Heart left ventricle (tissue), 16 donors: ENCODE results near the gene SLC9A9. TPM values are rescaled to one million over a fixed set of nuclear protein-coding genes. Genes with fewer than 3 reads are reported as not detected.

ENCODE experiments used
- ATAC-seq, 4 donors: fragments of 200-7000 bp; cut with Tn5 transposase; one replicate each; pipeline ENCODE4 v1.9.1; 2020 to 2022; ENCODE audit warnings: moderate library complexity in 4 of 4, mild to moderate bottlenecking in 3 of 4, moderate number of reproducible peaks in 1 of 4
- DNase-seq, 5 donors: peaks; one replicate each; pipeline ENCODE4 v3.0.0-alpha.2; 2020
- H3K27ac ChIP-seq, 12 donors: fragments of 200-600 bp; sonication (generic) in 4 of 12; one replicate each; pipeline versions ENCODE4 v1.5.0 to v1.8.0; 2016 to 2022; ENCODE audit warnings: mild to moderate bottlenecking in 2 of 12
- H3K27me3 ChIP-seq, 9 donors: fragments of 200-600 bp; sonication (generic) in 2 of 9; one replicate each; pipeline versions ENCODE4 v1.5.1 to v1.8.0; 2016 to 2022; ENCODE audit warnings: mild to moderate bottlenecking in 3 of 9
- H3K36me3 ChIP-seq, 9 donors: fragments of 200-600 bp; sonication (generic) in 2 of 9; one replicate each; pipeline versions ENCODE4 v1.5.0 to v1.8.0; 2018 to 2022; ENCODE audit warnings: mild to moderate bottlenecking in 2 of 9
- H3K4me1 ChIP-seq, 12 donors: fragments of 200-600 bp; sonication (generic) in 4 of 12; one replicate each; pipeline versions ENCODE4 v1.5.0 to v1.8.0; 2016 to 2022; ENCODE audit warnings: mild to moderate bottlenecking in 3 of 12
- H3K4me3 ChIP-seq, 12 donors: fragments of 200-600 bp; sonication (generic) in 4 of 12; one replicate each; pipeline versions ENCODE4 v1.5.0 to v1.8.0; 2017 to 2022; ENCODE audit warnings: mild to moderate bottlenecking in 9 of 12, moderate library complexity in 4 of 12
- H3K9me3 ChIP-seq, 12 donors: fragments of 200-600 bp; sonication (generic) in 4 of 12; one replicate each; pipeline versions ENCODE4 v1.5.0 to v1.8.0; 2016 to 2022; ENCODE audit warnings: mild to moderate bottlenecking in 1 of 12
- POLR2A ChIP-seq, 2 donors: fragments of 450-650 bp; IDR thresholded peaks; one replicate each; pipeline ENCODE4 v1.6.1; 2017; ENCODE audit warnings: antibody characterized with exemption in 2 of 2, mild to moderate bottlenecking in 2 of 2, moderate library complexity in 2 of 2
- WGBS, 4 donors: extraction: QIAGEN DNeasy Blood & Tissue Kit in 2 of 4; methylation state at CpG; one replicate each; pipeline versions ENCODE4 v1.1.5 to v1.1.7; 2013 to 2018; 5-methylcytosine and 5-hydroxymethylcytosine counted together
- intact Hi-C, 10 donors: fragments of 100-400 bp; cut with DNase I; formaldehyde crosslinking; loops; one replicate each; pipeline versions ENCODE4 v1.11.1 to v1.14.2; 2022
- polyA plus RNA-seq, 2 donors: library from polyadenylated mRNA; stranded (reverse); fragments of 200-250 nt; gene quantifications; one replicate each; pipeline ENCODE4 v1.2.3, GENCODE V29; 2013
- total RNA-seq, 9 donors: library from RNA; depleted of rRNA in 2 of 9; stranded (reverse); fragments of >200 nt in 2 of 9; fragmentation: NEBNext Ultra II Directional in 3 of 9; extraction: Animal tissue kit (Norgen Biotek cat#: 25700) in 3 of 9; gene quantifications; one replicate each; pipeline versions ENCODE4 v1.1.0 to v1.2.4, GENCODE V29; 2016 to 2023
- TF ChIP-seq, protein P1 (sequence below), 12 donors: fragments of 200-600 bp; sonication (generic) in 4 of 12; IDR thresholded peaks; one replicate each; pipeline versions ENCODE4 v1.5.0 to v1.8.0; 2018 to 2022; ENCODE audit warnings: antibody characterized with exemption in 12 of 12, mild to moderate bottlenecking in 5 of 12
- donor health status: ischemic (EF 13 %, LVEDD 7.1; RV severe dilation, severe dysfunction).
- donor health status: healthy with polysubstance abuse.
- donor health status: DM: no; HTN: yes; CAD: no.
- donor health status: DM: no; HTN: no; CAD: no.
- donor health status: ischemic (EF 25% LVEDD 6.9; RV normal size, moderate dysfunction).
- donor health status: ischemic (EF 25% LVEDD 5.7; RV mildly dilated, moderate dysfunction).
- donor health status: healthy.
- donor health status: DM: yes; HTN: yes; CAD: no.
- donor health status: ischemic (EF 35%, LVEDD 5.7; RV mildly dilated, moderate dysfunction).
- donor health status: nonischemic (EF 11% LVEDD 7.7; RV severe dilation, severe dysfunction).
- donor health status: DM: yes; HTN: yes; CAD: no.
- donor health status: PGD.
- donor health status: ischemic (EF 29% LVEDD 5.4; RV normal size, mild dysfunction).
- donor health status: nonischemic (EF 23%, LVEDD 6.1; RV moderate dilation, normal function).

Gene SLC9A9
- total and polyA plus RNA-seq, 11 donors: 0.76 to 17.5 (median 3.3) TPM

DNA sequence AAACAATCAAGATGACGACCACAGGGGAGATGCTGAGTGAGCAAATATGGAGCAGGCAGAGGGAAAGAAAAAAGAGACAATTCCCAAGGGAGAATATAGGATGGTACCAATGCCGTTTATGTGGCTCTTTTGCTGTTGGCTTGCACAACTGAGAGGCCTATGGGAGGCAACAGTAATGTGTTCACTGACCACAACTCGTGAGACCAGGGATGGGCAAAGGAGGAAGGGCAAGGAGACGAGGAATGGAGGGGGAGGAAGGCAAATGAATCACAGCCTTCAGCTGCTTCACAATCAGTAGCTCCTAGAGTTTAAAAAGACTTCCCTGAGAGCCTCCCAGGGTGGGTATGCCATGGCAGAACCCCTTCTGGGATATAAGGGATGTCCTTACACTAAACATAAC, 131.5 kb downstream of the SLC9A9 start:
- ATAC-seq (no peak), DNase-seq (no peak)
- Histone ChIP-seq H3K4me3 (no peak overlapping the region), H3K4me1 (no peaks in the 10 kb centered on the region), H3K27ac (no peak overlapping the region), H3K27me3 (no peaks in the 10 kb centered on the region), H3K9me3 (no peaks in the 10 kb centered on the region), H3K36me3 (no peaks in the 10 kb centered on the region)
- intact Hi-C loops: no loop called here
- WGBS, 4 donors: 70 to 79% (median 75%) methylated on average over 4 of the region's 4 CpGs
- TF ChIP-seq POLR2A (IDR thresholded peaks at IDR 0.05): no peak
- TF ChIP-seq, protein P1, sequence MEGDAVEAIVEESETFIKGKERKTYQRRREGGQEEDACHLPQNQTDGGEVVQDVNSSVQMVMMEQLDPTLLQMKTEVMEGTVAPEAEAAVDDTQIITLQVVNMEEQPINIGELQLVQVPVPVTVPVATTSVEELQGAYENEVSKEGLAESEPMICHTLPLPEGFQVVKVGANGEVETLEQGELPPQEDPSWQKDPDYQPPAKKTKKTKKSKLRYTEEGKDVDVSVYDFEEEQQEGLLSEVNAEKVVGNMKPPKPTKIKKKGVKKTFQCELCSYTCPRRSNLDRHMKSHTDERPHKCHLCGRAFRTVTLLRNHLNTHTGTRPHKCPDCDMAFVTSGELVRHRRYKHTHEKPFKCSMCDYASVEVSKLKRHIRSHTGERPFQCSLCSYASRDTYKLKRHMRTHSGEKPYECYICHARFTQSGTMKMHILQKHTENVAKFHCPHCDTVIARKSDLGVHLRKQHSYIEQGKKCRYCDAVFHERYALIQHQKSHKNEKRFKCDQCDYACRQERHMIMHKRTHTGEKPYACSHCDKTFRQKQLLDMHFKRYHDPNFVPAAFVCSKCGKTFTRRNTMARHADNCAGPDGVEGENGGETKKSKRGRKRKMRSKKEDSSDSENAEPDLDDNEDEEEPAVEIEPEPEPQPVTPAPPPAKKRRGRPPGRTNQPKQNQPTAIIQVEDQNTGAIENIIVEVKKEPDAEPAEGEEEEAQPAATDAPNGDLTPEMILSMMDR (IDR thresholded peaks at IDR 0.05): no peak

DNA sequence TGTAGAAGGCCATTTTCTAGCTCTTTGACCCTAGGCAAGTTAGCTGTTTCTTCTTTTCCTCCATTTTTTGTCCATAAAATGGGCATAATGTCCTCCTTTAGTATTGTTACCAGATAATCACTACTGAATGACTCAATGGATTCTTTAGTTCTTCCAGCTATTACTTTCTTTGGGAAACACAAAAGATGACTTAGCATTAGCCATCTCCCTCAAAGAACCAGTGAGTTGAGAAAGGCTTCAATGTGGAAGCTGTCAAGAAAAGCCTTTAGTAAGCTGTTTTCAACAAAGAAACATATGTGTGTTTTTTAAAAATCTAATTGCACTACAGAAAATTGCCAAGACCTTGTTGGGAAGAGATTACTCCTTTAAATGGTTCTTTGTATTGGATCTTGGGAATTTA, 135.7 kb downstream of the SLC9A9 start:
- no peak for DNase-seq
- Histone ChIP-seq H3K27me3 (no peaks in the 10 kb centered on the region), H3K9me3 (no peaks in the 10 kb centered on the region), H3K4me1 (no peaks in the 10 kb centered on the region), H3K4me3 (no peak overlapping the region), H3K27ac (no peak overlapping the region), H3K36me3 (no peaks in the 10 kb centered on the region)
- intact Hi-C loops: no loop called here
- no peak for ATAC-seq
- no peak for TF ChIP-seq POLR2A (IDR thresholded peaks at IDR 0.05)
- TF ChIP-seq, protein P1 (IDR thresholded peaks at IDR 0.05): no peak

DNA sequence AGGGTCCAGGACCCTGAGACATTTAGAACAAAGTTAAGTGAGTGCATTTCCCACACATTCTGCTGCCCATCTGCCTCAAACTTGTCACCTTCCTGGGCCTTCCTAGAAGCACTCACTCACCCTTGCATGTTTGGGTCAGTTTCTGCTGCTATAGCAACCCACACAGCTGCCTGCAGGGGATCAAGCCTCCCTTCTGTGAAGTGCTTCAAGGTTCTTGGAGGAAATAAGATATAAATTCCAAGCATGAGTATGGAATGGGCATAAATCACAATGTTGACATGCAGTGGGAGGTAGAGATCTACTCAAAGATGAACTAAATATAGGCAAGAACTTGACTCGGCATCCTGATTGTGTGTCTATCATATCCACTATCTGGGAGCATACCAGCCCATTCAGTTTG, 140.4 kb downstream of the SLC9A9 start:
- TF ChIP-seq, protein P1 (IDR thresholded peaks at IDR 0.05): no peak
- no peak for TF ChIP-seq POLR2A (IDR thresholded peaks at IDR 0.05)
- Histone ChIP-seq H3K9me3 (no peaks in the 10 kb centered on the region), H3K36me3 (no peaks in the 10 kb centered on the region), H3K4me1 (no peaks in the 10 kb centered on the region), H3K27ac (no peak overlapping the region), H3K27me3 (no peaks in the 10 kb centered on the region), H3K4me3 (no peak overlapping the region)
- no peak for DNase-seq
- no peak for ATAC-seq
- intact Hi-C loops: no loop called here
- WGBS, 4 donors: 29 to 44% (median 38%) methylated on average over 1 of the region's 1 CpG

DNA sequence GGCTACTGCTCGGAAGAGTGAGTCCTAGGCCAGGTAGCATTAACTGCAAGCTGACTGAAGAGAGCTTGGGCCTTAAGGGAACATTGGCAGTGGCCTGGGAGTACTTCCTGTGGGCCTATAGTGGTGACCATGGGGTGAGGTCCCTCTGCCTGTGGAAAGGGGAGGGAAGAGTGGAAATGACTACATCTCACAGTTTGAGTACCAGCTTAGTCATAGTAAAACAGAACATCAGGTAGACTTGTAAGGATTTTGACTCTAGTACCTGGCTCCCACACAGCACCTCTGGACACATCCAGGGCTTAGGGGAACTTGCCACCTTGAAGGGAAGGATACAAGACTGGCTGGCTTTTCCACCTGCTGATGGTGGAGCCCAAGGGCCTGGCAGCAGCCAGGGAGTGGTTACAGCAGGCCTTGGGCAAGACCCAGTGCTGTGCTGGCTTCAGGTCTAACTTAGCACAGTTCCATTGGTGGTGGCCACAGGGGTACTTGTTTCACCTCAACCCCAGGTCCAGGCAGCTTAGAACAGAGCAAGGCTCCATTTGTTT, 147.8 kb downstream of the SLC9A9 start:
- no peaks in the 10 kb centered on the region for H3K36me3 ChIP-seq
- no peak for TF ChIP-seq POLR2A (IDR thresholded peaks at IDR 0.05)
- TF ChIP-seq, protein P1 (IDR thresholded peaks at IDR 0.05): no peak
- DNase-seq (no peak), ATAC-seq (no peak)
- no peaks in the 10 kb centered on the region for H3K27me3 ChIP-seq
- 67 to 100% (median 74%) methylated on average over 1 of the region's 1 CpG for WGBS, 4 donors
- no peaks in the 10 kb centered on the region for H3K9me3 ChIP-seq
- H3K27ac ChIP-seq: no peak overlapping the region
- intact Hi-C loops: no loop called here
- H3K4me1 ChIP-seq: peaks cover 0 to 7% (median 0%) of the 10 kb centered on the region in 12 donors
- H3K4me3 ChIP-seq: no peak overlapping the region
